ENCODE data around the gene ZSWIM4. TPM values are rescaled to one million over a fixed set of nuclear protein-coding genes. Genes with fewer than 3 reads are reported as not detected.
A peak's percentile ranks its signal among the peaks of the same experiment; 100 is the strongest.
"Not testable (repeated sequence)": the region's sequence is repeated elsewhere in the genome, so short reads cannot be mapped to it uniquely, and the experiment has no call there.

The ZSWIM4 gene
- 3.3 TPM for polyA plus RNA-seq (2013)

DNA sequence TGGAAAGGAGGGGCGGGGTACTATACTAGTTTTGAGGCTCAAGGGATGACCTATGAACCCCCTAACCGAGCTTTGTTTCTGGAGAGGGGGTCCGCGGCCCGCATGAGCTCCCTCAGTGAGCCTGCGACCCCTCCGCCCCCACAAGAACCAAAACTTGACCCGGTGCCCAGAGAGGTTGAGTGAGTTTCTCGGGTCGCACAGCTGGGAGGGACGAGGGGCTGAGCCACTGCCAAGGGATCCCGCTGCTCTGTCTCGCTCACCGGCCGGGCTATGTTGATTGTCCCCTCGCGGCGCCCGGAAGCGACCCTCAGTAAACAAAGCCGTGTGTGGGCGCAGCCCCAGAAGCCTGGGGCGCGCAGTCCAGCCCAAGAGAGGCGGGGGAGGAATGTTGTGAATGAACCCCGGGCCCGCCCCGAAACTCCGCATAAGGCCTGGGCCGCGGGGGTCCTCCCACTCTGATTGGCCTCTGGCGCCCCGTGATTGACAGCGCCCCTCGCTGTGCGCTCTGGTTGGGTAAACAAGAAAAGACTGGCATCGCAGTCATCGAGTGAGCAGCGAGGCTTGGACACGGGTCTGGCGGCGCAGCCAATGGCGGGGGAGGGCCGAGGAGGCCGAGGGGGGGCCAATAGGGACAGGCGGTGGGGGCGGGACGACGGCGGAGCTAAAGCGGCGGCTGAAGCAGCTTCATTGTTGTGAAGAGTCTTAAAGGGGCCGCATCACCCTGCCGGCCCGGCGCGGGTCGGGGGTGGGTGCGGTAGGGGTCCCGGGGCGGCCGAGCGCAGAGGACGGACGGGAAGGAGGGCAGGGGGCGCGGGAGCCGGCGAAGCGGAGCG, at the start of gene ZSWIM4:
TSS of gene ZSWIM4 (plus strand) at position 687 of the 833 bp plus-strand sequence. CDS start 206 bp downstream, outside the sequence.
- no peaks in the 10 kb centered on the region for H3K27me3 ChIP-seq (replicated peaks in 2 of 5; ENCODE audit: control insufficient read depth in 4 of 5, insufficient read depth in 5 of 5, low read length in 4 of 5)
- peak within 1 kb of the TSS; percentile 70 to 94 (median 81) for H3K4me3 ChIP-seq (ENCODE audit: control insufficient read depth in 1 of 7, extremely low read depth in 1 of 7, insufficient read depth in 4 of 7, low read depth in 2 of 7, low read length in 6 of 7)
- H3K9me3 ChIP-seq (ENCODE audit: control extremely low read depth in 1 of 5, control insufficient read depth in 4 of 5, insufficient read depth in 2 of 5, low read depth in 1 of 5, low read length in 4 of 5): no peaks in the 10 kb centered on the region
- H3K36me3 ChIP-seq (ENCODE audit: control insufficient read depth in 4 of 4, insufficient read depth in 4 of 4, low read length in 3 of 4): no peaks in the 10 kb centered on the region
- DNase-seq: peak; percentile 98 to 99 (median 99)
- H3K4me1 ChIP-seq (ENCODE audit: control extremely low read depth in 1 of 4, control insufficient read depth in 4 of 4, insufficient read depth in 4 of 4, low read length in 3 of 4): peaks cover 10 to 40% (median 26%) of the 10 kb centered on the region in 4 experiments
- under 1% methylated on average over 58 of the region's 71 CpGs for WGBS (ENCODE audit: insufficient coverage)
- H3K27ac ChIP-seq (ENCODE audit: insufficient read depth in 1 of 2, low read depth in 1 of 2, low read length in 2 of 2, poor library complexity in 1 of 2, severe bottlenecking in 2 of 2): peak within 1 kb of the TSS; percentile 50 to 86
- ChIA-PET CTCF (interaction anchor here (0.7 to 3.7 kb wide), 4 partner anchors 8 to 44 kb away, joined by 3 to 11 read pairs (median 6); no protein-coding TSS in a partner anchor), POLR2A (interaction anchor here (0.6 to 3.0 kb wide), 8 partner anchors 10 to 68 kb away, joined by 3 to 14 read pairs (median 4); no protein-coding TSS in a partner anchor)

DNA sequence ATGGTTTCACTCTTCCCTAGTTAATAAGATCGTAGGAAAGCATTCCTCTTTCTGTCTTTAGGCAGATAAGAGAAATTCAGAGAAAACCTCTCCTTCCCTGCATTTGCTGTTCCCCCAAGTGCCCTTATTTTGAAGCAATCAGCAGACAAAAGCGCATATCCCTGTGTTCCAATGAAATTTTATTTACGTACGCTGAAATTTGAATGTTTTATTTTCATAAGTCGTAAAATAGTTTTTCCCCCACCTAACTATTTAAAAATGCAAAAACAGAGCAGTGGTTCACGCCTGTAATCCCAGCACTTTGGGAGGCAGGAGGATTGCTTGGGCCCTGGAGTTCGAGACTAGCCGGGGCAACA, 48.2 kb upstream of the ZSWIM4 start:
- peaks cover 0 to 7% (median 5%) of the 10 kb centered on the region in 4 experiments for H3K36me3 ChIP-seq (ENCODE audit: control insufficient read depth in 4 of 4, insufficient read depth in 4 of 4, low read length in 3 of 4)
- no peaks in the 10 kb centered on the region for H3K27me3 ChIP-seq (replicated peaks in 2 of 5; ENCODE audit: control insufficient read depth in 4 of 5, insufficient read depth in 5 of 5, low read length in 4 of 5)
- H3K9me3 ChIP-seq (ENCODE audit: control extremely low read depth in 1 of 5, control insufficient read depth in 4 of 5, insufficient read depth in 2 of 5, low read depth in 1 of 5, low read length in 4 of 5): no peaks in the 10 kb centered on the region
- CTCF ChIA-PET: interaction anchor here (2.2 kb wide), 1 partner anchor 10 kb away, joined by 7 read pairs; no protein-coding TSS in a partner anchor
- 94% methylated on average over 5 of the region's 8 CpGs for WGBS (ENCODE audit: insufficient coverage)
- peak overlapping the region in 6 of 7 experiments; percentile 79 to 95 (median 86) for H3K4me3 ChIP-seq (ENCODE audit: control insufficient read depth in 1 of 7, extremely low read depth in 1 of 7, insufficient read depth in 4 of 7, low read depth in 2 of 7, low read length in 6 of 7)
- DNase-seq: no peak
- H3K4me1 ChIP-seq (ENCODE audit: control extremely low read depth in 1 of 4, control insufficient read depth in 4 of 4, insufficient read depth in 4 of 4, low read length in 3 of 4): peaks cover 4 to 17% (median 9%) of the 10 kb centered on the region in 4 experiments
- H3K27ac ChIP-seq (ENCODE audit: insufficient read depth in 1 of 2, low read depth in 1 of 2, low read length in 2 of 2, poor library complexity in 1 of 2, severe bottlenecking in 2 of 2): peak overlapping the region in 1 of 2 experiments; percentile 95
- POLR2A ChIA-PET: interaction anchor here (0.6 to 1.3 kb wide), 3 partner anchors 17 to 101 kb away, joined by 3 to 6 read pairs (median 4); partner anchors contain the start of gene MRI1

DNA sequence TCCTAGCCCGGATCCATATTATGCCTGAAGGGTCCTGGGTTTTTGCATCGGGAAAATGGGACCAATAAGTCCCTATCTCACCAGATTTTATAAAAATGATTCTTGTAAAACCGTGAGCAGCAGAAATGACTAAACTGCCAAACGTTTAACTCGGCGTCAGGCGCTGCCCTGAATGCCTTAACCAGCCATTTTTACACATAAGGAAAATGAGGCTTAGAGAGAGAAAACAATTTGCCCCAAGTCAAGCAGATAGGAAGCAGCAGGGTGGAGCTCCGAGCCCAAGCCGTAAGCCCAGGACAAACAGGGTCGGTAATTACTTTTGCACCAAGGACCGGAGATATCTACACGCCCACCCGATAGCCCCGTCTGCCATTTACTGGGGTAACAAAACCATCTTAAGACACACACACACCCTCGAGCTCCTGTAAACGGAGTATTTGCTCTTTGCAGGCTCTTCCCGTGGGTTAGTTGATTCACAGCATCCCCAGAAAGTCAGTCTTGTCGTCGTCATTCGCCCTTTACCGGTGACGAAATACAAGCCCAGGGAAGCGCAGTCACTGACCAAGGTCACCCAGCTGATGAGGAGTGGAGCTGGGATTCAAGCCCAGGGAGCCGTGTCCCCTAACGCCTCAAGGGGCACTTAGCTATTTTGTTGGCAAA, 46.9 kb upstream of the ZSWIM4 start:
- peak; percentile 22 to 62 (median 50) for DNase-seq
- Histone ChIP-seq H3K36me3 (ENCODE audit: control insufficient read depth in 4 of 4, insufficient read depth in 4 of 4, low read length in 3 of 4) (peaks cover 3 to 14% (median 9%) of the 10 kb centered on the region in 4 experiments), H3K27ac (ENCODE audit: insufficient read depth in 1 of 2, low read depth in 1 of 2, low read length in 2 of 2, poor library complexity in 1 of 2, severe bottlenecking in 2 of 2) (peak overlapping the region; percentile 82 to 95), H3K27me3 (replicated peaks in 2 of 5; ENCODE audit: control insufficient read depth in 4 of 5, insufficient read depth in 5 of 5, low read length in 4 of 5) (no peaks in the 10 kb centered on the region), H3K4me1 (ENCODE audit: control extremely low read depth in 1 of 4, control insufficient read depth in 4 of 4, insufficient read depth in 4 of 4, low read length in 3 of 4) (peaks cover 4 to 17% (median 9%) of the 10 kb centered on the region in 4 experiments), H3K9me3 (ENCODE audit: control extremely low read depth in 1 of 5, control insufficient read depth in 4 of 5, insufficient read depth in 2 of 5, low read depth in 1 of 5, low read length in 4 of 5) (no peaks in the 10 kb centered on the region), H3K4me3 (ENCODE audit: control insufficient read depth in 1 of 7, extremely low read depth in 1 of 7, insufficient read depth in 4 of 7, low read depth in 2 of 7, low read length in 6 of 7) (peak overlapping the region; percentile 79 to 95 (median 86))
- POLR2A ChIA-PET: interaction anchor here (0.7 to 1.3 kb wide), 5 partner anchors 17 to 99 kb away, joined by 3 to 6 read pairs (median 3); no protein-coding TSS in a partner anchor
- CTCF ChIA-PET: interaction anchor here (1.0 to 2.2 kb wide), 4 partner anchors 11 to 17 kb away, joined by 3 to 7 read pairs (median 3); no protein-coding TSS in a partner anchor
- WGBS (ENCODE audit: insufficient coverage): under 1% methylated on average over 19 of the region's 25 CpGs

DNA sequence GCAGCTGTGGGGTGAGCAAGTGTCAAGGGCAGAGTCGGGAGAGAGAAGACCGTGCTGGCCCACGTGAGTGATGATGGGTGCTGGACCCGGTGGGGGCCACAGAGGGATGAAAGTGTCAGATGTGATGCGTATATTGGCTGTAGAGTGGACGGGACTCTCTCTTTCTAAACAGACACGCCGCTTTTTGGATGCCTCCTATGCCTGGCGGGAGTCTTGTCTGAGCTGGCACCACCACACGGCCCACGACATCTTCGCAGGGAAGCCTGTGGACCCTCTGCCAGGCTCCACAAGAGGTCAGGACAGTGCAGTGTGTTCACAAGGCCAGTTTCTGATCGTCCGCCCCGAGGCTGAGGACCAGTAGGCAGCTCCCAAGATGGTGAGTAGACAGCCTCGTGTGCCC, 43.8 kb upstream of the ZSWIM4 start:
- no peaks in the 10 kb centered on the region for H3K27me3 ChIP-seq (replicated peaks in 2 of 5; ENCODE audit: control insufficient read depth in 4 of 5, insufficient read depth in 5 of 5, low read length in 4 of 5)
- DNase-seq: no peak
- peaks cover 8 to 38% (median 31%) of the 10 kb centered on the region in 4 experiments for H3K36me3 ChIP-seq (ENCODE audit: control insufficient read depth in 4 of 4, insufficient read depth in 4 of 4, low read length in 3 of 4)
- ChIA-PET POLR2A (interaction anchor here (0.6 kb wide), 1 partner anchor 111 kb away, joined by 4 read pairs; no protein-coding TSS in a partner anchor), CTCF (interaction anchor here (1.0 kb wide), 1 partner anchor 10 kb away, joined by 4 read pairs; no protein-coding TSS in a partner anchor)
- WGBS (ENCODE audit: insufficient coverage): 95% methylated on average over 16 of the region's 16 CpGs
- H3K27ac ChIP-seq (ENCODE audit: insufficient read depth in 1 of 2, low read depth in 1 of 2, low read length in 2 of 2, poor library complexity in 1 of 2, severe bottlenecking in 2 of 2): no peak overlapping the region
- H3K4me1 ChIP-seq (ENCODE audit: control extremely low read depth in 1 of 4, control insufficient read depth in 4 of 4, insufficient read depth in 4 of 4, low read length in 3 of 4): peaks cover 4 to 11% (median 9%) of the 10 kb centered on the region in 4 experiments
- no peaks in the 10 kb centered on the region for H3K9me3 ChIP-seq (ENCODE audit: control extremely low read depth in 1 of 5, control insufficient read depth in 4 of 5, insufficient read depth in 2 of 5, low read depth in 1 of 5, low read length in 4 of 5)
- H3K4me3 ChIP-seq (ENCODE audit: control insufficient read depth in 1 of 7, extremely low read depth in 1 of 7, insufficient read depth in 4 of 7, low read depth in 2 of 7, low read length in 6 of 7): no peak overlapping the region

DNA sequence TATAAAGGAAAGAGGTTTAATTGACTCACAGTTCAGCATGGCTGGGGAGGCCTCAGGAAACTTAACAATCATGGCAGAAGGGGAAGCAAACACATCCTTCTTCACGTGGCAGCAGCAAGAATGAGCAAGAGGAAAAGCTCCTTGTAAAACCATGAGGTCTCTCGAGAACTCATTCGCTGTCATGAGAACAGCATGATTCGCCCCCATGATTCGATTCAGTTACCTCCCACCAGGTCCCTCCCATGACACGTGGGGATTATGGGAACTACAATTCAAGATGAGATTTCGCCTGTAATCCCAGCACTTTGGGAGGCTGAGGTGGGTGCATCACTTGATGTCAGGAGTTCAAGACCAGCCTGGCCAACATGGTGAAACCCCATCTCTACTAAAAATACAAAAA, 41.6 kb upstream of the ZSWIM4 start:
- H3K27ac ChIP-seq (ENCODE audit: insufficient read depth in 1 of 2, low read depth in 1 of 2, low read length in 2 of 2, poor library complexity in 1 of 2, severe bottlenecking in 2 of 2); H3K4me3 ChIP-seq (ENCODE audit: control insufficient read depth in 1 of 7, extremely low read depth in 1 of 7, insufficient read depth in 4 of 7, low read depth in 2 of 7, low read length in 6 of 7); H3K4me1 ChIP-seq (ENCODE audit: control extremely low read depth in 1 of 4, control insufficient read depth in 4 of 4, insufficient read depth in 4 of 4, low read length in 3 of 4); H3K9me3 ChIP-seq (ENCODE audit: control extremely low read depth in 1 of 5, control insufficient read depth in 4 of 5, insufficient read depth in 2 of 5, low read depth in 1 of 5, low read length in 4 of 5); DNase-seq; POLR2A ChIA-PET; H3K27me3 ChIP-seq (replicated peaks in 2 of 5; ENCODE audit: control insufficient read depth in 4 of 5, insufficient read depth in 5 of 5, low read length in 4 of 5); CTCF ChIA-PET: not testable (repeated sequence)
- peaks cover 11 to 60% (median 45%) of the 10 kb centered on the region in 4 experiments for H3K36me3 ChIP-seq (ENCODE audit: control insufficient read depth in 4 of 4, insufficient read depth in 4 of 4, low read length in 3 of 4)
- 83% methylated on average over 6 of the region's 7 CpGs for WGBS (ENCODE audit: insufficient coverage)

DNA sequence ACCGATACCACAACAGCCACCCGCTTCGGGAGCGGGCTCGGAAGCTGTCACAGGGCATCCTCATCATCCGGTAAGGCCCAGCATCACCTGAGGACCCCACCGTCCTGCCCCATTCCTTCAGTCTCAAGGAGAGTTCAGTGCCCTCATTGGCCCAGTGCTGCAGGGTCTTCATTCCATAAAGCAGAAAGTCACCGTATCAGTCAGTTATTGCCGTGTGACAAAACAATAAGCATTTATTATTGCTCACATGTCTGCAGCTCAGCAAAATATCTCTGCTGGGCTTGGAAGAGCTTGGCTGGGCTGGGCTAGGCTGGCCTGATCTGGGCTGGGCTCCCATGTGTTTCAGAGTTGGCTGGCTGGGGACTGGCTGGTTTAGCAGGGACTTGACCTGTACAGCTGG, 39.0 kb upstream of the ZSWIM4 start:
- Histone ChIP-seq H3K4me1 (ENCODE audit: control extremely low read depth in 1 of 4, control insufficient read depth in 4 of 4, insufficient read depth in 4 of 4, low read length in 3 of 4) (no peaks in the 10 kb centered on the region), H3K4me3 (ENCODE audit: control insufficient read depth in 1 of 7, extremely low read depth in 1 of 7, insufficient read depth in 4 of 7, low read depth in 2 of 7, low read length in 6 of 7) (no peak overlapping the region), H3K27me3 (replicated peaks in 2 of 5; ENCODE audit: control insufficient read depth in 4 of 5, insufficient read depth in 5 of 5, low read length in 4 of 5) (no peaks in the 10 kb centered on the region), H3K9me3 (ENCODE audit: control extremely low read depth in 1 of 5, control insufficient read depth in 4 of 5, insufficient read depth in 2 of 5, low read depth in 1 of 5, low read length in 4 of 5) (no peaks in the 10 kb centered on the region), H3K27ac (ENCODE audit: insufficient read depth in 1 of 2, low read depth in 1 of 2, low read length in 2 of 2, poor library complexity in 1 of 2, severe bottlenecking in 2 of 2) (no peak overlapping the region), H3K36me3 (ENCODE audit: control insufficient read depth in 4 of 4, insufficient read depth in 4 of 4, low read length in 3 of 4) (peaks cover 15 to 80% (median 55%) of the 10 kb centered on the region in 4 experiments)
- DNase-seq: no peak
- POLR2A ChIA-PET: no interaction called here
- 98% methylated on average over 9 of the region's 9 CpGs for WGBS (ENCODE audit: insufficient coverage)
- CTCF ChIA-PET: no interaction called here

Data from common myeloid progenitor, CD34-positive (primary cell).